MV-4-11 (cell line): ENCODE data around the gene ETV7.
A peak's percentile ranks its signal among the peaks of the same experiment; 100 is the strongest.
"Not testable (repeated sequence)": the region's sequence is repeated elsewhere in the genome, so short reads cannot be mapped to it uniquely, and the experiment has no call there.

Experiments
- DNase-seq: peaks from one replicate; lab custom pipeline; 2025; lab: John Stamatoyannopoulos, UW

ETV7 gene

GRCh38 chr6:36340306-36340617 lies 47.2 kb downstream of the ETV7 start:
- no peak for DNase-seq

GRCh38 chr6:36339146-36339545 lies 48.3 kb downstream of the ETV7 start:
- no peak for DNase-seq

- DNase-seq, result not testable (repeated sequence)
Measured at GRCh38 chr6:36338223-36338622, 49.2 kb downstream of the ETV7 start.

- no peak for DNase-seq
Measured at GRCh38 chr6:36337814-36338213, 49.7 kb downstream of the ETV7 start.

- DNase-seq, result no peak
Measured at GRCh38 chr6:36336779-36337241, 50.7 kb downstream of the ETV7 start, which contains the start of gene BNIP5. BNIP5 (minus strand) TSS chr6:36336888; CDS start chr6:36330690, 6,198 bp downstream.

- DNase-seq, result no peak
Measured at GRCh38 chr6:36336208-36336710, 51.2 kb downstream of the ETV7 start.

GRCh38 chr6:36335465-36336207 lies 51.8 kb downstream of the ETV7 start:
- DNase-seq, result no peak

GRCh38 chr6:36334832-36335459 lies 52.5 kb downstream of the ETV7 start:
- DNase-seq, result no peak

- no peak for DNase-seq
Measured at GRCh38 chr6:36333931-36334725, 53.3 kb downstream of the ETV7 start.

- DNase-seq, result no peak
Measured at GRCh38 chr6:36333171-36333895, 54.1 kb downstream of the ETV7 start.

- DNase-seq, result no peak
Measured at GRCh38 chr6:36331381-36331780, 56.1 kb downstream of the ETV7 start.

GRCh38 chr6:36330366-36330765 lies 57.1 kb downstream of the ETV7 start:
- no peak for DNase-seq

GRCh38 chr6:36329798-36330291 lies 57.6 kb downstream of the ETV7 start:
- no peak for DNase-seq

- no peak for DNase-seq
Measured at GRCh38 chr6:36328600-36328999, 58.9 kb downstream of the ETV7 start.

GRCh38 chr6:36327919-36328236 lies 59.6 kb downstream of the ETV7 start:
- DNase-seq, result no peak

- DNase-seq, result peak; percentile 20
Measured at GRCh38 chr6:36327226-36327918, 60.1 kb downstream of the ETV7 start.

GRCh38 chr6:36326356-36326995 lies 61.0 kb downstream of the ETV7 start:
- DNase-seq, result no peak

- no peak for DNase-seq
Measured at GRCh38 chr6:36324715-36325114, 62.8 kb downstream of the ETV7 start.

GRCh38 chr6:36324191-36324590 lies 63.3 kb downstream of the ETV7 start:
- DNase-seq, result no peak

GRCh38 chr6:36323062-36323461 lies 64.4 kb downstream of the ETV7 start:
- DNase-seq, result peak; percentile 43

GRCh38 chr6:36322591-36322990 lies 64.9 kb downstream of the ETV7 start:
- DNase-seq, result no peak
